ENCODE measurements around the gene DUS1L. TPM values are rescaled to one million over a fixed set of nuclear protein-coding genes. Genes with fewer than 3 reads are reported as not detected.

DUS1L gene
- total and polyA plus RNA-seq, 2 donors (not counting 1 experiment from before 2014, with no cell fraction given): 109 to 241 TPM

GRCh38 chr17:82114447-82114846 lies 48.8 kb upstream of the DUS1L start:
- no peak for ATAC-seq (ENCODE audit: low read depth)
- Histone ChIP-seq H4K20me1 (ENCODE audit: control insufficient read depth, insufficient read depth, low read length, poor library complexity, severe bottlenecking) (no peaks in the 10 kb centered on the region), H3K4me2 (replicated peaks; ENCODE audit: low read depth, low read length, poor library complexity, severe bottlenecking) (no peak overlapping the region), H3K9ac (ENCODE audit: low read length) (no peak overlapping the region), H3K79me2 (ENCODE audit: control insufficient read depth, insufficient read depth, low read length) (no peaks in the 10 kb centered on the region), H2AFZ (ENCODE audit: insufficient read depth, low read depth, low read length, poor library complexity, severe bottlenecking) (no peak overlapping the region), H3K27ac (ENCODE audit: low read length in 2 of 2) (no peak overlapping the region), H3K4me3 (ENCODE audit: control extremely low read depth in 1 of 5, extremely low read depth in 1 of 5, insufficient read depth in 1 of 5, low read depth in 2 of 5, low read length in 4 of 5) (no peak overlapping the region), H3K27me3 (replicated peaks in 1 of 4; ENCODE audit: control extremely low read depth in 1 of 4, control insufficient read depth in 3 of 4, insufficient read depth in 4 of 4, low read length in 3 of 4) (no peaks in the 10 kb centered on the region), H3K36me3 (replicated peaks in 1 of 2; ENCODE audit: control extremely low read depth in 1 of 2, control insufficient read depth in 1 of 2, extremely low read depth in 1 of 2, insufficient read depth in 2 of 2, low read length in 1 of 2) (no peaks in the 10 kb centered on the region), H3K4me1 (ENCODE audit: control insufficient read depth in 2 of 2, insufficient read depth in 2 of 2, low read length in 2 of 2) (no peaks in the 10 kb centered on the region), H3K9me3 (ENCODE audit: control extremely low read depth in 1 of 3, control insufficient read depth in 2 of 3, insufficient read depth in 1 of 3, low read length in 2 of 3) (no peaks in the 10 kb centered on the region)
- DNase-seq: no peak
- ChIA-PET CTCF (no interaction called here), POLR2A (interaction anchor here (0.5 kb wide), 1 partner anchor 602 kb away, joined by 3 read pairs; the partner anchor contains the start of gene FN3KRP)
- H3K27ac Mint-ChIP-seq: no peak overlapping the region
- no peaks in the 10 kb centered on the region for H3K9me3 Mint-ChIP-seq (ENCODE audit: insufficient read depth)
- no peaks in the 10 kb centered on the region for H3K4me1 Mint-ChIP-seq
- 100% methylated on average over 3 of the region's 10 CpGs for WGBS (ENCODE audit: insufficient coverage)
- no peaks in the 10 kb centered on the region for H3K27me3 Mint-ChIP-seq
- intact Hi-C loops (cut with micrococcal nuclease): no loop called here
- H3K4me3 Mint-ChIP-seq: no peak overlapping the region
- TF ChIP-seq EZH2 (IDR thresholded peaks at IDR 0.05; ENCODE audit: borderline replicate concordance, insufficient read depth, low read depth, low read length, poor library complexity, severe bottlenecking): no peak
- TF ChIP-seq CTCF (IDR thresholded peaks at IDR 0.05): no peak

GRCh38 chr17:82113941-82114340 lies 48.3 kb upstream of the DUS1L start:
- no peak overlapping the region for H3K4me2 ChIP-seq (replicated peaks; ENCODE audit: low read depth, low read length, poor library complexity, severe bottlenecking)
- H3K27me3 ChIP-seq (replicated peaks in 1 of 4; ENCODE audit: control extremely low read depth in 1 of 4, control insufficient read depth in 3 of 4, insufficient read depth in 4 of 4, low read length in 3 of 4): no peaks in the 10 kb centered on the region
- H3K79me2 ChIP-seq (ENCODE audit: control insufficient read depth, insufficient read depth, low read length): no peaks in the 10 kb centered on the region
- no peaks in the 10 kb centered on the region for H3K4me1 ChIP-seq (ENCODE audit: control insufficient read depth in 2 of 2, insufficient read depth in 2 of 2, low read length in 2 of 2)
- no peak overlapping the region for H3K4me3 Mint-ChIP-seq
- H3K9me3 ChIP-seq (ENCODE audit: control extremely low read depth in 1 of 3, control insufficient read depth in 2 of 3, insufficient read depth in 1 of 3, low read length in 2 of 3): no peaks in the 10 kb centered on the region
- ChIA-PET CTCF (no interaction called here), POLR2A (interaction anchor here (0.5 kb wide), 1 partner anchor 603 kb away, joined by 3 read pairs; the partner anchor contains the start of gene FN3KRP)
- no peaks in the 10 kb centered on the region for H4K20me1 ChIP-seq (ENCODE audit: control insufficient read depth, insufficient read depth, low read length, poor library complexity, severe bottlenecking)
- no peaks in the 10 kb centered on the region for H3K27me3 Mint-ChIP-seq
- H3K9me3 Mint-ChIP-seq (ENCODE audit: insufficient read depth): no peaks in the 10 kb centered on the region
- H3K36me3 ChIP-seq (replicated peaks in 1 of 2; ENCODE audit: control extremely low read depth in 1 of 2, control insufficient read depth in 1 of 2, extremely low read depth in 1 of 2, insufficient read depth in 2 of 2, low read length in 1 of 2): no peaks in the 10 kb centered on the region
- no peak overlapping the region for H3K27ac Mint-ChIP-seq
- no peak for ATAC-seq (ENCODE audit: low read depth)
- no peak overlapping the region for H3K27ac ChIP-seq (ENCODE audit: low read length in 2 of 2)
- no peak overlapping the region for H3K9ac ChIP-seq (ENCODE audit: low read length)
- DNase-seq: no peak
- H3K4me1 Mint-ChIP-seq: no peaks in the 10 kb centered on the region
- intact Hi-C loops (cut with micrococcal nuclease): no loop called here
- WGBS (ENCODE audit: insufficient coverage): 99% methylated on average over 9 of the region's 13 CpGs
- no peak for TF ChIP-seq CTCF (IDR thresholded peaks at IDR 0.05)
- no peak for TF ChIP-seq EZH2 (IDR thresholded peaks at IDR 0.05; ENCODE audit: borderline replicate concordance, insufficient read depth, low read depth, low read length, poor library complexity, severe bottlenecking)
- H3K4me3 ChIP-seq (ENCODE audit: control extremely low read depth in 1 of 5, extremely low read depth in 1 of 5, insufficient read depth in 1 of 5, low read depth in 2 of 5, low read length in 4 of 5): no peak overlapping the region
- H2AFZ ChIP-seq (ENCODE audit: insufficient read depth, low read depth, low read length, poor library complexity, severe bottlenecking): no peak overlapping the region
